HG03469 (cell line): ENCODE measurements around the gene CD9.
A peak's percentile ranks its signal among the peaks of the same experiment; 100 is the strongest.

Experiments
- ATAC-seq: cut with Tn5 transposase; IDR thresholded peaks from one replicate; pipeline ENCODE4 v1.9.1; 2021; ENCODE audit warnings: mild to moderate bottlenecking, moderate library complexity, moderate number of reproducible peaks; ENCODE audit not compliant: unreplicated experiment

CD9 gene

DNA sequence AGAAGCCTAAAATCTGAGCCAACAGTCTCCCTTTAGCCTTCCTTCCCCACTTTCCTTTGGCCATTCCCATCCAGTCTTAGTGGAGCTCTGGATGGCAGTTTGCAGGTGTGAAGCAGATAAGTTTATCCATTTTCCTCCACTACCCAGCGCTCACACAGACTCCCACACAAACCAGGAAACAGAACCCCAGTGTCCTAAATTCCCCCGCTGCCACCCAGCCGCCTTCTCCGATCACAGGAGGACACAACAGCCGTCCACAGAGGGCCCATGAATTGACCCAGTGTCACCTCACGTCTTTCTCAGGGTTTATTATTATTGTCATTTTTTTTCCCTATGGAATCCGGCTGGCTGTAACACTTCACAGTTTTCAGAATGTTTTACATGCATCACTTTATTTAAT is 16.4 kb downstream of the CD9 start:
- ATAC-seq, result no peak

DNA sequence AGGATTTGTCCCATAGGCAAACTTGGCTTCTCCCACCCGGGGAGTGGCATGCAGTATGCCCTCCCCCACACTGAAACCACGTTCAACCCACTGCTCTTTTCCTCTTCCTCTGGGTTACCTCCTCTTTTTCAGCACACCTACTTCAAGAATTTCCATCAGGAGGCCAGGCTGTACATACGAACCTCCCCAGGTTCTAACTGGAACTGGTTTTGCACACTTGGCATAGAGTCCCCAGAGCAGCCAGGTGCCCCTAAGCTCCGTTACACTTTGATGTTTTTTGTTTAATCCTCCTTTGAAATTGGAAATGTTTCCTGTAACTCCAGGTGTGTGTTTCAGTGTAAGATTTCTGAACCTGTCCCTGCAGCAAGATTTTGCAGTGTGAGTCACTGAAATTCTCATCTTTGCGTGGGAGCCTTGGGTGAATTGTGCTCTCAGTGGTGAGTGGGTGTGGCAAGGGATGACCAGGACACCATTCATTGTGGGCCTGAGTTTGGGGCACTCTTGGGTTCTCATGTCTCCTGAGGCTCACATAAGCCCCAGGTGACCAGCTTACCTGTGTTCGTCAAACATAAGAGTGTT is 18.2 kb downstream of the CD9 start:
- no peak for ATAC-seq

DNA sequence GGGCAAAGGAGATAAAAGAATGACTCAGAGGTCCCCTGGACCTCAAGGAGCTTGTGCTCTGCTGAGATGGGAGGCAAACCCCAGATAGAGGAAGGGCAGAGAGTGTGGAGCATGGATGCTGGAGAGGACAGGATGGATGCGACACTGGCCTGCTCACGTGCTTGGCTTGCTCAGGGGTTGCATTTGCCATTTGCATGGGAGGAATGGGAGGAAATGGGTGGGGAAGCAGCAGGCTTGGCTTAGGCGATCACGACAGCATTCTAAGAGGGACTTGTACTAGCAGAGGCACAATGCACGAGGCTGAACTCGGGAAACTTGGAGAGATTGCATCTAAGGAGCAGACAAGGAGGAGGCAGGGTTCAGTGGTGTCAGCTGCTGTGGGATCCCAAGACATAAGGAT is 19.8 kb downstream of the CD9 start:
- no peak for ATAC-seq

DNA sequence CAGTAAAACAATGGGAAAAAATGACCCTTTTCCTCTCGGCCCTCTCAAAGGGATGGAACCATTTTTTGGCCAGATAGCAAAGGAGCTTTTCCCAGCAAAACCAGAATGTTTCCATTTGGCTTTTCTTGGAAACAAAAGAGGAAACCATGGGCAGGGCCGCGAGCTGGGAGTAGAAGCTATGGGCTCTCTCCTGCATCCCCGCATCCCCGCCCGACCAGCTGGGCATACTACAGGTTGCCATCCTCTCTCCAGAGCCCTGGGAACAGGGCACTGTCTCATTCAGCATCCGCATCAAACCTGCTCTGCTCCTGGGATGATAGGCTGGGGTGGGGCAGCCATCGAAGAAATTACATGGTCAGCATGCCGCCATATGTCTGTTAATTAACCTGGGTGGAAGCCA is 20.9 kb downstream of the CD9 start:
- no peak for ATAC-seq

DNA sequence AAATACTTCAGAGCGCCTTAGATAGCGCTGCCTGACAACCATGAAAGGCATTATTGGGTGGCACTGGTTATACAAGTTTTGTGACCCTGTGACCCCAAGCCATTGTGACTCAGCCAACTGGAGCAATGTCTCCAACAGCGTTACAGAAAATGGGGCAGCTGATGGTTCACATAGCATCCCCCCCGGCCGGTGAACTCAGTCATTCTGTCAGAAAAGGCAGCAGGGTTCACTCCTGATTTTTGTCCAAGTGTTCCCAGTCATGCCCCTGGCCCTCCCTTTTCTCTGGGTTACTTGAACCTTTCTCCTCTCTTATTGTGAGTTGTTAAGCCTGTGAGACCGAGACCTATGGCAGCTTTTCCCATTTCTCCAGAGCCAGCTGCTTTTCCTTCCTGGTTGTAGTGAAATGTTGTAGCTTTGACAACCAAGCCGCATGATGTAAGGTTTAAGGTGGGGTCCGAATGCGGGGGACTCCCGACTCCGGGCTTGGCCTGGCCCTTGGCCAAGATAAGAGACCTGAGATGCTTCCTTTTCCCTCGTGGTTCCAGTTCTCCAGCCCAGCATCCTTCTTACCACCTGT is 22.0 kb downstream of the CD9 start:
- ATAC-seq, result no peak

DNA sequence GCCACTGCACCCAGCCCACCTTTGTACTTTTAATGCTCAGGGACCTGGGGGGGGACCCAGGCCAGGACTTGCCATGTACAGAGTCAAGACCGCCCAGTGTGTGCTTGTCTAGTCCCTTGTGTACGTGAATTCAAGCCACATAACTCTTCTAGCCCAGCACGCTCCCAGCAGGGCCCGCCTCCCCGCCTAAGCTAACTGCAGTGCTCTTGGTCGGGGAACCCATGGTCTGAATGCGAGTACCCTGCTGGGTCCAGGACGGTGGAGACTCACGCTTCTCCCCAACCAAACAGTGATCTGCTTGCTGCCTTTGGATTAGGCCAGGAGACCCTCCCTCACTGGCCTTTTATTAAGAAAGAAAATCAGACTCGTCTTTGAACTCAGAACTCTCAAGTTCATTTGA is 23.3 kb downstream of the CD9 start:
- no peak for ATAC-seq

DNA sequence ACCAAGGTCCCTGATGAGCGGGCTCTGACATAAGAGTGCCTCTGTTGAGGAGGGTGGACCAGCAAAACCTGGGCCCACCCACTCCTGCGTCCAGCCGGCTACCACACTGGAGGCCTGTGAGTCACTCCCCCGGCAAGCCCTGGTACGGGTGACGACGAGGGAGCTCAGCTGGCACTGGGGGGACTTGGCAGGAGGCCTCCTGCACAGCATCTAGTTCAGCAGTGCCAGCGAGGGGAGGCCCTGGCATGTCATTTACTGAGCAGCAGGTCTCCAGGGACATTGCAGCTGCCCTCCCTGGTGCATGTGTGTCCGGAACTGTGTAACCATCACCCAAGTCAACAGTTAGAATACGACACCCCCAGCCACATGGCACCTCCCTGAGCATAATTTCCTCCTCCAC is 24.4 kb downstream of the CD9 start:
- ATAC-seq, result no peak

DNA sequence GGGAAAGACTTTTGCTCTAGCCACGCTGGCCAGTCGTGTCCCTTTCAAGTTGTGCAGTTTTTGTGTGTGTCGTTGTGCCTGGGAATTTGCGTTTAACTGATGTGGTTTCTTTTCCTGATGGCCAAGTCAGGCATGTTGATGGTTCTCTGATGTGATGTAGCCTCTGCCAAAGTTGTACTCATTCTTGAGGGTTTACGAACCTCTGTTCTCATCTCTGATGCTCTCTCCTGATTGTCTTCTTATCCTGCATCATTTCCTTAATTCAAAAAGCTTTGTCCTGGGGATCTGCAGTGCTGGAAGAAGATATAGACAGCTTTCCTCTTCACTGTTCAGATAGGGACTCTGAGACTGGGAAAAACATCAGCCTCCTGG is 25.4 kb downstream of the CD9 start:
- no peak for ATAC-seq

DNA sequence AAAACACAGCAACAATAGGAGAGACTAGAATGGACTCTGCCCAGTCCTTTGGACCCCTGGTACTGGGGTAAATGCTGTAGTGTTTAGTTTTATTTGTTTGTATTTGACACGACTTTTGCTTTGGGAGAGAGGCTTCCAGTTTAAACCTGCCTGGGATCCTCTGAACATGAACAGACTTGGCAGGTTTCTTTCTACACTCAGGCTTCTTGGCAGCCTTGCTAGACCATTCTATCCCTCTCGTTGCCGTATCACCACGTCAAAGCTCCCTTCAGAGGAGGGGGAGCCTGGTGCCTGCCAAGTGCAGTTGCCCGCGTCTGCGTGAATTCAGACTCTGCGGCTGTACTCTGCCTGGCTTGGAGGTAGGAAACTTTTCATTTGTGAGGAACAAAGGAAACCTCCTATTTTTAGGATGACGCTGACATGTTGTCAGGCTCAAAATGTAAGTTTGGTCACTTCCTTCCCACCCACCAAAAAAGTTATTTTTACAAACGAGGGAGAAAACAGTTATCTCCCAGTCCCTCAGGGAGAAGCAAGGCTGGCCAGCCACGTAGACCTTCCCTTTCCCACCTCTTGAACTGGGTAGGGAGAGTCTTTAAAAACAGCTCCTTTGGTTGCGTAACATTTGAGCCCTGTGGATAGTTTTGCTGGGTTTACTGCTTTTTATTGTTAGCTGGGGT is 25.9 kb downstream of the CD9 start:
- ATAC-seq, result no peak

DNA sequence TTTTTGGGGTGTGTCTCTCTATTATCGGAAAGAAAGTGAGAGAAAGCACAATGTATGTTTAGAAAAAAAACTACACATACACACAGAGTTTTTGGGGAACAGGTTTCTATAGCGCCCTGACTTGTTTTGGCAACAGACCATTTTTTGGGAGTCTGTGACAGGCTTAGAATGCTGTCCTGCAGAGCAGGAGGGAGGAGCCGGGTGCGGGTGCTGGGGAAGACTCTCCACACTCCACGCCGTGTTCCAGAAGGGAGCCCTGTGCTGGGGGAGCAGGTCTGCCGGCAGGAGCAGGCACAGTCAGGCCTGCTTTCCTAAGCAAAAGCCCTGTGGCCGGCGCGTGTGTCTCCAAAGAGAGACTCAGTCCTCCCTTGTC is 26.5 kb downstream of the CD9 start:
- no peak for ATAC-seq

DNA sequence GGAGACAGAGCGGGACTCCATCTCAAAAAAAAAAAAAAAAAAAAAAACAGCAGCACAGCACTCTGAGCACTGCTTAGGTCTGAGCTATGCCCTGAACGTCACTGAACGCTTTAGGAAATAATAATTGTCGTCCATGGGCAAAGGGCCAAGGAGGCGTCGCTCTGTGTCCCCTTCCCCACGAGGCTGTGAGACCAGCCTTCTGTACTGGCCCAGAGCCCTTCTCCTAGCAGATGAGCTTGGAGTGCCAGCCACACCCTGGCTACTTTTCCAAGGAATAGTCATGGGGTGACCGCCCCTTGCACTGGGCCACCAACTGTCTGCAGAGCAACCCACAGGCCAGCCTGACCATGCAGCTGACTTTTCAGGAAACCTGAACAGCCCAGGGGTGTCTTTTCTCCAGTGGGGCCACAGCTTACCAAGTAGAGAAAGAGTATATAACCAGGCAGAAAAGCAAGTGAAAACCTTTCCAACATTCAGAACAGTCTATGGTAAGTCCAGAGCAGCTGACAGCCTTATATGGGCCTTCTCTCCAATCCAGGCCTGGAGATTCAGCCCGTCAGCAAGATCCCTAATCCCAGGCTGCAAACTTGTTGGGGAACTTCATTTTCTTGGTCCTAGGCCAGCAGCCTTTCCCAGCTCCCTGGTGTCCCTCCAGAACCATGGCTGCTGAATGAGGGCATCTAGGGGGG is 28.5 kb downstream of the CD9 start:
- ATAC-seq, result no peak

DNA sequence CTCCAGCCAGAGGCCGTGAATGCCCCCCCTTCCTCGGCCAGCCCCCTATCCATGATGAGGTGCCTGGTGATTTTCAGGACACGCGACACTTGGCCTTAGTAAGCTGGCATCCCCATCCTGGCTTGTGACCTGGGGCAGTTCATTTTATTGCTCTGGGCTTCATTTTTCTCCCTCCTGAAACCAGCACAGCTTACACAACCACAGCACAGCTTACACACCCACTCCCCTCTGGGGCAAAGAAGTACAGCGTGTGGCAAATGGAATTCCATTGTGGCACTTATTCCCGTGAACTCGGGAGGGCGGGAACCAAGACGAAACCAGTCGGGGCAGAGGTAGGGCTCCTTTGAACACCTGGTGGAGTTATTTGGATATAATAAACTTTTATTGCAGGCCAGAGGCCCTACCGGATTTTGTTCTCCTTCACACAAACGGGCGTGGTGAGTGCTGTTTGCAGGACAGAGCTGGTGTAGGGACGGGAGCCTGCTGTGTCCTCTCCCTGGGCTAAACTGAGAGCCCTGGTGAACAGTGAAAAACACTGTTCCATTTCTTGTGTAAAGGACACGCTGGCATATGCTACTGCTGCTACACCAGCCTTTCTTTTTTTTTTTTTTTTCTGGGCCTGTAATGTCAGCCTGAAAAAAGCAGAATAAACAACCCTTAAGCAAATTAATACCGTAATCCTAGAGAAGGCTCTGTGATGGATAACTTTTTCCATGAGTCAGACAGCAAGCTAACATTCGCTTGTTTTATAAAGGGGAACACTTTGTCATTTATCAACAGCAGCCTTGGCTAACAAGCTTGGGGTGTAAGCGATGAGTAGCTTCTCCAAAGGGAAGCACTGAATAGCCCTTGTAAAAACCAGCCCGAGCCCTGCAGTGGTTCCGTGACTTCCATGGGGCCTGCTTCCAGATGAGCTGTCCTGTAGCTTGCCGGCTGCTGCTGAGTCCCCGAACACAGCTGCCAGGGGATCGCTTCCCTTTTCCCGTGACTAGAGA is 29.3 kb downstream of the CD9 start:
- ATAC-seq, result no peak

DNA sequence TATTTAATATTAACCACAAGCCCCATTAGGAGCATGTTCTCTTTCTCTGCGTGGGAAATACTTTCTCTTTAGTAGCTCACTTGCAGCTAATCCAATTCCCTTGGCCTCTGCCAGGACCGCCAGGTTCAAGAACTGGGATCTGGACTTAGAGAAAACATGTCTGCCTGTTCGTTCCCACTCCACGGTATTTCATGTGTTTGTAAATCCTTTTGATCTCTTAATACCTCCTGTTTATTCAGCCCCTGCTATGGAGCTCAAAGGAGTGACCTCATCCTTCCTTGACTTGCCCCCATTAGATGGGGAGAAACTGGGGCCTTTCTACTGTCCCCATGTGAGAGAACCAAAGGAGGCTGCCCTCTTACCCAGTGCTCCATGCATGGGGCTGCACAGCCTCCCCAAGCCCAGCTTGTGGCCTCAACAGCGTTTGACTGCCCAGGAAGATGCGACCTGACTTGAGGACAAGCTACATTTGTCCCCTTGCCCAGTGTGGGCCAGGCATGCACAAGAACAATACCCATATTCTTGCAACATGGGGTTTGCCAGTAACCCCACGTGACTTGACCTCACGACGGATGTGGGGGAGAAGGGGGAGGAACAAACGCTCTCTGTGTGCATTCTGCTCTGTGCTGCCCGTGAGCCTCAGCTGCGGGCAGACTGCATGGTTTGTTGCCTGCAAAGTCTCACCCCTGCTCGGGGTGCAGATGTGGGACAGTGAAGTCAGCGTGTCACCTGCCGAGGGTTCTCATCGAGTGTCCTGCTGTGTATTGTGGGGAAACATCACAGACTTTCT is 30.3 kb downstream of the CD9 start:
- peak; percentile 52 for ATAC-seq

DNA sequence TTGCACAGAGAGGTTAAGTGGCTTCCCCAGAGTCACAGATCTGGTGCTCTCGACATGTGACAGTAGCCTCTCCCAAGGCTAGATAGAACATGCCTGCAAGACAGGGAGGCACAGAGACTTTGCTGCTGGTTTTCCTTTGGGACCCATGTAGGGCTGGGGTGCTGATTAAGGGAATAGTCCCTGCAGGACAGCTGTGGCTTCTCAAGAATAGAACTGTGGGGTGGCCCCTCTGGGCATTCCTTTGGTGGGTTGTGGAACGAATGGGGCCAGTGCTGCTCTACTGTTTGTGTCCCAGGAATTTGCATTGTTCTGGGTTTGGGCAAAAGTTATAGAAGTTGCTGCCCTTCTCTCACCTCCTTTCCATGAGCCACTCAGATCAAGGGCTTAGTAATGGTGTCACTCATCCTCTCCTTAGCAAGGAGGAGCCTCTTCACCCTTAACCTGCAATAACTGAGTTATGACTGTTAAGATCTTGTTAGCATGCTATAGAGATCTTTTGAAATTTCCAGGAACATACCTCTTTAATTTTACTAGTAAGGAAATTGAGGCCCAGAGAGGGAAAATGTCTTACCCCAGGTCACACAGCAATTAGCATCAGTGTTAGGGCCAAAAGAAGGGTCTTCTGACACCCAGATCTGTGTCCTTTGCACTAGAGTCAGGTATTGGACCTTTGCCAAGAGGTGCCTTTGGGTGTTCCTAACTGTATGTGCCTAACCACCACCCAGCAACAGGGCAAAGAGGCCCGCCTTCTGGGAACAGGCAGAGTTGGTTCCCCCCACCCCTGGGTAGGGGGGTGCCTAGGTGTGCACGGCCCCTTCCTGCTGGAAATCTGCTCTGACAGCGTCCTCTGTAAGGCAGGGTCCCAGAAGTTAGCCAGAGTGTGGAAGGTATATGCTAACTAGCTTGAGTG is 31.4 kb downstream of the CD9 start:
- no peak for ATAC-seq

DNA sequence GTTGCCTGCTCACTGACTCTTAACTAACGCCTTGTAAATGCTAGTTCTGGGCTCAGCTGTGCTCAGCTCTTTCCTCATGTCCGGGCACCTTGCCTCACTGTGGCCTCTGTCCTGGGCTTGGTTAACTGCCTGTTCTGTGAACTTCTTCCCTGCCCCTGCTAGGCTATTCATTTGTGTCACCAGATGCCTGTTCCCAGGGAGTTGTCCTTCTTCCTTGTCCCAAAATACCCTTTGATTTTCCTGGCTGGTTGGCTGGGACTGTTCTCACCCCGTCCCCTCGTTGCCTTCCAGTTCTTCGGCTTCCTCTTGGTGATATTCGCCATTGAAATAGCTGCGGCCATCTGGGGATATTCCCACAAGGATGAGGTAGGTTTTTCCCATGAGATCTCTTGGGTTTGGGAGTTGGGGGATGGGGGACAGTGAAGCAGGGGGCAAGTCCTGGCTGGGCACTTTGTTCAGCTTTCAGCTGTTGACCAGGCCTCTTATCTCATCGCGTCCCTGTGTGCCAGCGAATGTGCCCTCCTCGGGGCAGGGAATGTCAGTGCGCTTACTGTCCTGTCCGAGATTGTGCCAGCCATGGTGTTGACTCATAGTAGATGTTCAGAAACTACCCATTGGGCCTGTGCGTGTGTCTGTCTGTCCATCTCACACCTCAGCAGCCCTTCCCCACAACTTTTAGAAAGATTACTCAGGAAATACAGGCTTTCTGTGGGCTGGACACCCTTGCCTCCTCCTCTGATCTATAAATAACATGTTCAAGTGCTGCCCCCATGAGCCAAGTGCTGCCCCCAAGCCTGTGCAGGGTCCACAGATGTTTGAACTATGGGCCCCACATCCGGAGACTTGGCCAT is 33.1 kb downstream of the CD9 start:
- ATAC-seq, result no peak

DNA sequence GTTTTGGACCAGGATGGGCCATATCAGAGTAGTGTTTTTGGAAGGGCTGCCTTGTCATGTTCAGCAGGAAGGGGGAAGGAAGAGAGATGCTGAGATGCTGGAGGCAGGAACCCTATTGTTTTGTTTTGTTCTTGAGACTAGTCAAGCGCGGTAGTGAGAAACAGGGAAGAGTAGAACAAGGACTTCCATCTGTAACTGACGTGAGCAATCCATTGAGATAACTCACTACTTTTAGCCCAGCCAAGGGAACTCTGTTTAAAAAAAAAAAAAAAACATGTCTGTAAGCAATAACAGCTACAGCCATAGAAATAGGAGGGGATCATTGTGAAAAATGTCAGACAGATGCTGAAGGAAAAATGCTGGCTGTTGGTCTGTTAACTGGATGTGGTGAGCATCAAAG is 34.0 kb downstream of the CD9 start:
- ATAC-seq, result no peak

DNA sequence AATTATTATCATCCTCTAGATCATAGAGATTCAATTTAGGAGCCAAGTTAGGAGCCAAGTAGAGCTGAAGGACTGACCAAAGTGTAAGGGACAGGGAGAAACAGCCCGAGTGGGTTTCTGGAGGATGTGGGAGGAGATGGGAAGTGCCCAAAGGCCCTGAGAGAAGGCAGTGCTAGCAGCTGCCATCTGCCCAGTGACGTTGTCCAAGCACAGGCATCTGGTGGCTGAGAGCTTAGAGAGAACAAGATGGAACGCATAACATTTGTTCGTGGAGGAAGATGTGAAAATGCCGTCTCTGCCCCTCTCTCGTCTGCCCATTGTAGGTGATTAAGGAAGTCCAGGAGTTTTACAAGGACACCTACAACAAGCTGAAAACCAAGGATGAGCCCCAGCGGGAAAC is 34.7 kb downstream of the CD9 start:
- ATAC-seq, result no peak

DNA sequence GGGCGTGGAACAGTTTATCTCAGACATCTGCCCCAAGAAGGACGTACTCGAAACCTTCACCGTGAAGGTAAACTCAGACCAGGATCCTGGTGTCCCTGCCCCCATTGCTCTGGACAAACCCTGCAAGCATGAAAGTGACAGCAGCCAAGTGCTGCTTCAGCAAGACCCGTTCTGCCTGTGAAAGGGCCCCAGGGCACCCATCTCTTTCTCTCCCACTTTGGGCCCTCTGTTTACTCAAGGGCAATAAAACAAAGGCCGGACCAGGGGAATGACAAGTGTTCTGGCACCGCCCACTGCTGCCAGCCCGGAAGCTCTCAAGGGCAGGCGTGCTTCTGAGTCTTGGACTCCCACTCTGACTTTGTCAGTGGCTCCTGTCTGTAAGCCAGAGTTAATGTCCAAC is 35.3 kb downstream of the CD9 start:
- ATAC-seq, result no peak
